IMR-90 (cell line): ENCODE results near the gene MSI2.

Experiments
- BHLHE40 ChIP-seq: fragments of 150-350 bp; IDR thresholded peaks from 2 replicates; pipeline ENCODE4 v1.6.1; 2016; ENCODE audit warnings: mild to moderate bottlenecking, low read depth, low read length
- CEBPB ChIP-seq: IDR thresholded peaks from 2 replicates; pipeline ENCODE4 v1.6.1; 2012; ENCODE audit warnings: low read depth, low read length, improper control_type of control experiment
- CHD1 ChIP-seq: IDR thresholded peaks from 2 replicates; pipeline ENCODE4 v1.6.1; 2012; ENCODE audit warnings: low read depth, low read length, improper control_type of control experiment
- MAFK ChIP-seq: IDR thresholded peaks from 2 replicates; pipeline ENCODE4 v1.6.1; 2012; ENCODE audit warnings: low read depth, low read length, improper control_type of control experiment
- MAZ ChIP-seq: IDR thresholded peaks from 2 replicates; pipeline ENCODE4 v1.6.1; 2012; ENCODE audit warnings: low read depth, mild to moderate bottlenecking, low read length, improper control_type of control experiment, moderate library complexity, borderline replicate concordance
- MXI1 ChIP-seq: IDR thresholded peaks from 2 replicates; pipeline ENCODE4 v1.6.1; 2012; ENCODE audit warnings: low read depth, mild to moderate bottlenecking, low read length, moderate library complexity, borderline replicate concordance
- POLR2A ChIP-seq: IDR thresholded peaks from 2 replicates; pipeline ENCODE4 v1.6.1; 2012; ENCODE audit warnings: mild to moderate bottlenecking, low read depth, low read length
- RAD21 ChIP-seq: IDR thresholded peaks from 2 replicates; pipeline ENCODE4 v1.6.1; 2012; ENCODE audit warnings: low read length, improper control_type of control experiment
- RCOR1 ChIP-seq: IDR thresholded peaks from 2 replicates; pipeline ENCODE4 v1.6.1; 2012; ENCODE audit warnings: mild to moderate bottlenecking, low read length, improper control_type of control experiment; ENCODE audit not compliant: insufficient replicate concordance
- RFX5 ChIP-seq: IDR thresholded peaks from 2 replicates; pipeline ENCODE4 v1.8.0; 2012; ENCODE audit warnings: low read depth, mild to moderate bottlenecking, low read length, moderate library complexity
- SMC3 ChIP-seq: fragments of 150-350 bp; IDR thresholded peaks from 2 replicates; pipeline ENCODE4 v1.6.1; 2016; ENCODE audit warnings: low read depth, mild to moderate bottlenecking, antibody characterized with exemption, low read length, moderate library complexity
- TF ChIP-seq, protein P1 (sequence below): conservative IDR thresholded peaks from 2 replicates; pipeline ENCODE4 v1.5.1; 2012; ENCODE audit warnings: mild to moderate bottlenecking, low read depth, low read length, improper control_type of control experiment
- TF ChIP-seq, protein P2 (sequence below): fragments of 150-350 bp; IDR thresholded peaks from 2 replicates; pipeline ENCODE4 v1.6.1; 2016; ENCODE audit warnings: low read depth, mild to moderate bottlenecking, low read length, moderate library complexity, borderline replicate concordance
- TF ChIP-seq, protein P3 (sequence below): fragments of 150-350 bp; IDR thresholded peaks from 2 replicates; pipeline ENCODE4 v1.6.1; 2017; ENCODE audit warnings: mild to moderate bottlenecking, antibody characterized with exemption, low read length, low read depth

DNA sequence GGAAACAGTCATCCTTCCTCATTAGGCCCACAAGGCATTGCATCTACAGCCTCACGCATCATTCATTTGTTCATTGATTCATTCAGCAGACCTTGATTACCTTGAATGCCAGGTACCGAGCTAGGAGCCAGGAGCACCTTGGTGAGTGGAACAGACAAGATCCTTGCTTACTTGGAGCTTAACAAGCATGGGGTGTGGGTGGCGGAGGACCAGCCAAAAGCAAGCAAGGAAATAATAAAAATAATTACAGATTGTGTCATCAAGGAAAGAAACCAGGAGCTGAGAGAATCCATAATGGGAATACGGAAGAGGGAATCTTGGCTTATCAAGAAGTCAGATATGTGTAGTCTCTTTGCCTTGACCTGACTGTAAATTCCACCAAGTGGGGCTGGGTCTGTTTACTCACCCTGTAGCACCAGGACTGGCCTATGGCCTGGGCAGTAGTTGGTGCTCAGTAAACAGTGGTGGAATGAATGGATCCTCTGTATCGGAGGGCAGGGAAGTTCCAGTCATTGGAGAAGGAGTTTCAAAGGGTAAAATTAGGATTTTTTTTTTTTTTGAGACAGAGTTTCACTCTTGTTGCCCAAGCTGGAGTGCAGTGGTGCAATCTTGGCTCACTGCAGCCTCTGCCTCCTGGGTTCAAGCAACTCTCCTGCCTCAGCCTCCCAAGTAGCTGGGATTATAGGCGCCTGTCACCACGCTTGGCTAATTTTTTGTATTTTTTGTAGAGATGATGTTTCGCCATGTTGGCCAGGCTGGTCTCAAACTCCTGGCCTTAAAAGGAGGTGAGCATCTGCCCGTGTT, 157.7 kb downstream of the MSI2 start:
- TF ChIP-seq RFX5 (no peak), RAD21 (no peak), MXI1 (no peak), MAZ (no peak), POLR2A (no peak), BHLHE40 (no peak), RCOR1 (no peak), SMC3 (no peak), MAFK (no peak), CEBPB (no peak), CHD1 (no peak)
- TF ChIP-seq, protein P1, sequence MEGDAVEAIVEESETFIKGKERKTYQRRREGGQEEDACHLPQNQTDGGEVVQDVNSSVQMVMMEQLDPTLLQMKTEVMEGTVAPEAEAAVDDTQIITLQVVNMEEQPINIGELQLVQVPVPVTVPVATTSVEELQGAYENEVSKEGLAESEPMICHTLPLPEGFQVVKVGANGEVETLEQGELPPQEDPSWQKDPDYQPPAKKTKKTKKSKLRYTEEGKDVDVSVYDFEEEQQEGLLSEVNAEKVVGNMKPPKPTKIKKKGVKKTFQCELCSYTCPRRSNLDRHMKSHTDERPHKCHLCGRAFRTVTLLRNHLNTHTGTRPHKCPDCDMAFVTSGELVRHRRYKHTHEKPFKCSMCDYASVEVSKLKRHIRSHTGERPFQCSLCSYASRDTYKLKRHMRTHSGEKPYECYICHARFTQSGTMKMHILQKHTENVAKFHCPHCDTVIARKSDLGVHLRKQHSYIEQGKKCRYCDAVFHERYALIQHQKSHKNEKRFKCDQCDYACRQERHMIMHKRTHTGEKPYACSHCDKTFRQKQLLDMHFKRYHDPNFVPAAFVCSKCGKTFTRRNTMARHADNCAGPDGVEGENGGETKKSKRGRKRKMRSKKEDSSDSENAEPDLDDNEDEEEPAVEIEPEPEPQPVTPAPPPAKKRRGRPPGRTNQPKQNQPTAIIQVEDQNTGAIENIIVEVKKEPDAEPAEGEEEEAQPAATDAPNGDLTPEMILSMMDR, result no peak
- TF ChIP-seq, protein P2, sequence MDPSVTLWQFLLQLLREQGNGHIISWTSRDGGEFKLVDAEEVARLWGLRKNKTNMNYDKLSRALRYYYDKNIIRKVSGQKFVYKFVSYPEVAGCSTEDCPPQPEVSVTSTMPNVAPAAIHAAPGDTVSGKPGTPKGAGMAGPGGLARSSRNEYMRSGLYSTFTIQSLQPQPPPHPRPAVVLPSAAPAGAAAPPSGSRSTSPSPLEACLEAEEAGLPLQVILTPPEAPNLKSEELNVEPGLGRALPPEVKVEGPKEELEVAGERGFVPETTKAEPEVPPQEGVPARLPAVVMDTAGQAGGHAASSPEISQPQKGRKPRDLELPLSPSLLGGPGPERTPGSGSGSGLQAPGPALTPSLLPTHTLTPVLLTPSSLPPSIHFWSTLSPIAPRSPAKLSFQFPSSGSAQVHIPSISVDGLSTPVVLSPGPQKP, result no peak
- TF ChIP-seq, protein P3, sequence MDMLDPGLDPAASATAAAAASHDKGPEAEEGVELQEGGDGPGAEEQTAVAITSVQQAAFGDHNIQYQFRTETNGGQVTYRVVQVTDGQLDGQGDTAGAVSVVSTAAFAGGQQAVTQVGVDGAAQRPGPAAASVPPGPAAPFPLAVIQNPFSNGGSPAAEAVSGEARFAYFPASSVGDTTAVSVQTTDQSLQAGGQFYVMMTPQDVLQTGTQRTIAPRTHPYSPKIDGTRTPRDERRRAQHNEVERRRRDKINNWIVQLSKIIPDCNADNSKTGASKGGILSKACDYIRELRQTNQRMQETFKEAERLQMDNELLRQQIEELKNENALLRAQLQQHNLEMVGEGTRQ, result no peak
